HFFc6 (cell line): ENCODE measurements around the gene WRNIP1. TPM values are rescaled to one million over a fixed set of nuclear protein-coding genes. Genes with fewer than 3 reads are reported as not detected.
"Not testable (repeated sequence)": the region's sequence is repeated elsewhere in the genome, so short reads cannot be mapped to it uniquely, and the experiment has no call there.

Source experiments
- DNase-seq: peaks from one replicate; pipeline ENCODE4 v3.0.0-alpha.2; 2018
- H3K27ac Mint-ChIP-seq: 2 replicates; pipeline ENCODE4 v1.8.0; 2020; ENCODE audit warnings: mild to moderate bottlenecking, mixed read lengths
- H3K27me3 Mint-ChIP-seq: 2 replicates; pipeline ENCODE4 v1.8.0; 2021; ENCODE audit warnings: mild to moderate bottlenecking, moderate library complexity, mixed read lengths; ENCODE audit not compliant: insufficient read depth
- H3K36me3 Mint-ChIP-seq: 2 replicates; pipeline ENCODE4 v1.8.0; 2021; ENCODE audit warnings: low read depth, mixed read lengths
- H3K4me1 Mint-ChIP-seq: 2 replicates; pipeline ENCODE4 v1.8.0; 2020; ENCODE audit warnings: low read depth, mixed read lengths
- H3K4me3 Mint-ChIP-seq: 2 replicates; pipeline ENCODE4 v1.8.0; 2020; ENCODE audit warnings: mild to moderate bottlenecking, moderate library complexity, mixed read lengths
- H3K9me3 Mint-ChIP-seq: 2 replicates; pipeline ENCODE4 v1.8.0; 2020; ENCODE audit warnings: mild to moderate bottlenecking, mixed read lengths
- CTCF ChIP-seq: fragments of 200-600 bp; sonication (generic); IDR thresholded peaks from 2 replicates; pipeline ENCODE4 v1.5.0; 2021; ENCODE audit warnings: antibody characterized with exemption, mild to moderate bottlenecking
- total RNA-seq, 6 experiments: library from RNA; stranded (reverse); fragmentation: NEBNext Ultra II Directional; extraction: Animal tissue kit (Norgen Biotek cat#: 25700); gene quantifications; 2 replicates in 1 of 6; 3 replicates in 5 of 6; pipeline ENCODE4 v1.2.3, GENCODE V29; 2021

WRNIP1 gene
- total RNA-seq, 6 experiments from 2014 or later, result 31.9 to 40.4 (median 33.5) TPM

GRCh38 chr6:2797564-2798031 is 32.4 kb downstream of the WRNIP1 start:
- Mint-ChIP-seq H3K27me3 (peaks cover 2% of the 10 kb centered on the region; the same call in 1 of the 2 replicates), H3K4me3 (no peak overlapping the region), H3K9me3 (no peaks in the 10 kb centered on the region), H3K36me3 (no peaks in the 10 kb centered on the region), H3K4me1 (peaks cover 18% of the 10 kb centered on the region), H3K27ac (no peak overlapping the region)
- no peak for TF ChIP-seq CTCF
- no peak for DNase-seq

- Mint-ChIP-seq H3K4me1 (peaks cover 15% of the 10 kb centered on the region), H3K9me3 (no peaks in the 10 kb centered on the region), H3K27ac (no peak overlapping the region), H3K4me3 (no peak overlapping the region), H3K27me3 (peaks cover 7% of the 10 kb centered on the region), H3K36me3 (no peaks in the 10 kb centered on the region)
- TF ChIP-seq CTCF, result no peak
- DNase-seq, result no peak
Measured at GRCh38 chr6:2798586-2799134, 33.5 kb downstream of the WRNIP1 start.

GRCh38 chr6:2799936-2800527 is 34.8 kb downstream of the WRNIP1 start:
- Mint-ChIP-seq H3K36me3 (no peaks in the 10 kb centered on the region), H3K27me3 (peaks cover 10% of the 10 kb centered on the region), H3K4me3 (no peak overlapping the region), H3K4me1 (peaks cover 9% of the 10 kb centered on the region), H3K27ac (no peak overlapping the region), H3K9me3 (no peaks in the 10 kb centered on the region)
- TF ChIP-seq CTCF, result no peak
- DNase-seq, result peak; percentile 7

GRCh38 chr6:2800552-2801316 is 35.5 kb downstream of the WRNIP1 start:
- no peak for DNase-seq
- peaks cover 10% of the 10 kb centered on the region for H3K27me3 Mint-ChIP-seq
- no peaks in the 10 kb centered on the region for H3K36me3 Mint-ChIP-seq
- no peaks in the 10 kb centered on the region for H3K9me3 Mint-ChIP-seq
- no peak overlapping the region for H3K4me3 Mint-ChIP-seq
- no peak for TF ChIP-seq CTCF
- H3K4me1 Mint-ChIP-seq, result peaks cover 9% of the 10 kb centered on the region
- H3K27ac Mint-ChIP-seq, result no peak overlapping the region

- H3K9me3 Mint-ChIP-seq, H3K36me3 Mint-ChIP-seq, H3K4me1 Mint-ChIP-seq, H3K27me3 Mint-ChIP-seq, DNase-seq, H3K4me3 Mint-ChIP-seq, H3K27ac Mint-ChIP-seq: not testable (repeated sequence)
Measured at GRCh38 chr6:2801687-2802086, 36.5 kb downstream of the WRNIP1 start.

GRCh38 chr6:2802521-2803060 is 37.4 kb downstream of the WRNIP1 start:
- H3K4me3 Mint-ChIP-seq, result no peak overlapping the region
- no peak for TF ChIP-seq CTCF

More at GRCh38 chr6:2802521-2803060, 37.4 kb downstream of the WRNIP1 start:
- DNase-seq, result no peak
- H3K27me3 Mint-ChIP-seq, result peaks cover 12% of the 10 kb centered on the region
- H3K36me3 Mint-ChIP-seq, result no peaks in the 10 kb centered on the region
- H3K4me1 Mint-ChIP-seq, result peaks cover 11% of the 10 kb centered on the region
- no peaks in the 10 kb centered on the region for H3K9me3 Mint-ChIP-seq
- H3K27ac Mint-ChIP-seq, result no peak overlapping the region
